Breast epithelium (tissue), 4 donors: ENCODE measurements around the gene ZNF699. TPM values are rescaled to one million over a fixed set of nuclear protein-coding genes. Genes with fewer than 3 reads are reported as not detected.
A peak's percentile ranks its signal among the peaks of the same experiment; 100 is the strongest.
"Not testable (repeated sequence)": the region's sequence is repeated elsewhere in the genome, so short reads cannot be mapped to it uniquely, and the experiment has no call there.

Experiments used
- DNase-seq, 2 donors: peaks; one replicate each; pipeline ENCODE4 v3.0.0-alpha.2; 2019; ENCODE audit warnings: low spot score in 2 of 2
- H3K27ac ChIP-seq, 2 donors: fragments of 200-600 bp; sonication (generic) in 1 of 2; one replicate each; pipeline ENCODE4 v1.5.1; 2016 to 2019; ENCODE audit warnings: mild to moderate bottlenecking in 1 of 2
- H3K27me3 ChIP-seq, 2 donors: fragments of 200-600 bp; sonication (generic) in 1 of 2; one replicate each; pipeline versions ENCODE4 v1.5.1 to v1.6.0; 2017 to 2019; ENCODE audit warnings: control low read depth in 1 of 2, mild to moderate bottlenecking in 1 of 2
- H3K36me3 ChIP-seq: fragments of 200-600 bp; one replicate; pipeline ENCODE4 v1.5.1; 2019
- H3K4me1 ChIP-seq, 2 donors: fragments of 200-600 bp; sonication (generic); one replicate each; pipeline ENCODE4 v1.5.1; 2016 to 2019; ENCODE audit warnings: control low read depth in 1 of 2
- H3K4me3 ChIP-seq, 3 donors: fragments of 200-600 bp; sonication (generic); 1 replicate in 2 of 3; 2 replicates in 1 of 3; pipeline ENCODE4 v1.5.1; 2016 to 2019; ENCODE audit warnings: mild to moderate bottlenecking in 3 of 3, moderate library complexity in 2 of 3
- H3K9me3 ChIP-seq, 2 donors: fragments of 200-600 bp; sonication (generic) in 1 of 2; one replicate each; pipeline ENCODE4 v1.5.1; 2016 to 2019; ENCODE audit warnings: control low read depth in 1 of 2
- POLR2A ChIP-seq: fragments of 450-650 bp; IDR thresholded peaks from one replicate; pipeline ENCODE4 v1.6.1; 2016; ENCODE audit warnings: antibody characterized with exemption, mild to moderate bottlenecking, moderate library complexity
- POLR2AphosphoS5 ChIP-seq, 3 donors: sonication (generic); formaldehyde crosslinking; IDR thresholded peaks; one replicate each; pipeline ENCODE4 v1.6.1; 2017; ENCODE audit warnings: antibody characterized with exemption in 3 of 3
- intact Hi-C: fragments of 100-400 bp; cut with DNase I; formaldehyde crosslinking; loops from one replicate; pipeline ENCODE4 v1.15.1; 2023; ENCODE audit warnings: low total_unique reads
- total RNA-seq, 3 donors: library from RNA; depleted of rRNA; stranded (reverse); fragments of >200 nt; gene quantifications; one replicate each; pipeline ENCODE4 v1.1.0, GENCODE V29; 2016
- TF ChIP-seq, protein P1 (sequence below), 3 donors: fragments of 450-650 bp; IDR thresholded peaks; one replicate each; pipeline ENCODE4 v1.5.1; 2016 to 2017; ENCODE audit warnings: antibody characterized with exemption in 3 of 3, mild to moderate bottlenecking in 3 of 3, moderate library complexity in 3 of 3

ZNF699 gene
- total RNA-seq, 3 donors from 2014 or later: 10.1 to 27.4 (median 16.1) TPM

DNA sequence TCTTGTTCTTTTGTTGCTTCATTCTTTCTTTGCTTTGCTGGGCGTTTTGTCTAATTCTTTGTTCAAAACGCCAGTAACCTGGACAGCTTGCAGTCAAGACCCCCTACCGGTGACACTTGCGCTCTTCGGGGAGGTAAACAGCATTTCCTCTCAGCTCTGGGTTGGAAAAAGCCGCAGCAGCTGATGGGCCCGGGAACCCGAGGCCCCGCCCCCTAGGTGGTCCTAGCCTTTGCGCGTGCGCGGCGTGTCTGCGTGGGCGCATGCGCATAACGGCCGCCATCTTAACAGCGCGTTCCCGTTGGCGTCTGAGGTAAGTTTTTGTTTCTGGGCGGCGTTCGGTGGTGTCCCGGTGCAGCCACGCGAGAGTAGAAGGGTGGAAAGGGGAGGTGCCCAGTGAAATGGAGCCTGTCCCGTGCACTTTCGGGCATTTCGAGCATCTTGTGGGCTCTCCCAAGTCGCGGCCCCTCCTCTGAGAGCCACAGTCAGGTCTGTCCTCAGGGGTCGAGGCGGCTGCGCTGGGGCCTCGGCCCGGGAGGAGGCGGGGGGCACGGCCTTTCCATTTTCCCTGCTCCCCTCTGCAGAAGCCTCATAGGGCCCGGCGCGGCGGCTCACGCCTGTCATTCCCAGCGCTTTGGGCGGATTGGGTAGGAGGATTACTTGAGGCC is 14.4 kb upstream of the ZNF699 start, which contains the start of gene ZNF559:
Gene ZNF559, plus strand, starts transcription at position 261 of the 665 bp plus-strand sequence. CDS start 14,371 bp downstream, outside the sequence.
- H3K27ac ChIP-seq: peak within 1 kb of the TSS; percentile 91 to 94
- no peaks in the 10 kb centered on the region for H3K4me1 ChIP-seq
- H3K9me3 ChIP-seq: peaks cover 17 to 39% of the 10 kb centered on the region in 2 donors
- DNase-seq: peak; percentile 93 to 94
- no peak for TF ChIP-seq POLR2A
- TF ChIP-seq, protein P1, sequence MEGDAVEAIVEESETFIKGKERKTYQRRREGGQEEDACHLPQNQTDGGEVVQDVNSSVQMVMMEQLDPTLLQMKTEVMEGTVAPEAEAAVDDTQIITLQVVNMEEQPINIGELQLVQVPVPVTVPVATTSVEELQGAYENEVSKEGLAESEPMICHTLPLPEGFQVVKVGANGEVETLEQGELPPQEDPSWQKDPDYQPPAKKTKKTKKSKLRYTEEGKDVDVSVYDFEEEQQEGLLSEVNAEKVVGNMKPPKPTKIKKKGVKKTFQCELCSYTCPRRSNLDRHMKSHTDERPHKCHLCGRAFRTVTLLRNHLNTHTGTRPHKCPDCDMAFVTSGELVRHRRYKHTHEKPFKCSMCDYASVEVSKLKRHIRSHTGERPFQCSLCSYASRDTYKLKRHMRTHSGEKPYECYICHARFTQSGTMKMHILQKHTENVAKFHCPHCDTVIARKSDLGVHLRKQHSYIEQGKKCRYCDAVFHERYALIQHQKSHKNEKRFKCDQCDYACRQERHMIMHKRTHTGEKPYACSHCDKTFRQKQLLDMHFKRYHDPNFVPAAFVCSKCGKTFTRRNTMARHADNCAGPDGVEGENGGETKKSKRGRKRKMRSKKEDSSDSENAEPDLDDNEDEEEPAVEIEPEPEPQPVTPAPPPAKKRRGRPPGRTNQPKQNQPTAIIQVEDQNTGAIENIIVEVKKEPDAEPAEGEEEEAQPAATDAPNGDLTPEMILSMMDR (IDR thresholded peaks at IDR 0.05): peak in 2 of 3 donors; percentile 31 to 32
- peak; percentile 28 to 44 (median 29) for TF ChIP-seq POLR2AphosphoS5 (IDR thresholded peaks at IDR 0.05)
- H3K4me3 ChIP-seq: peak within 1 kb of the TSS; percentile 72 to 89 (median 86)
- intact Hi-C loops: no loop called here
- no peaks in the 10 kb centered on the region for H3K27me3 ChIP-seq
- H3K36me3 ChIP-seq: no peaks in the 10 kb centered on the region

DNA sequence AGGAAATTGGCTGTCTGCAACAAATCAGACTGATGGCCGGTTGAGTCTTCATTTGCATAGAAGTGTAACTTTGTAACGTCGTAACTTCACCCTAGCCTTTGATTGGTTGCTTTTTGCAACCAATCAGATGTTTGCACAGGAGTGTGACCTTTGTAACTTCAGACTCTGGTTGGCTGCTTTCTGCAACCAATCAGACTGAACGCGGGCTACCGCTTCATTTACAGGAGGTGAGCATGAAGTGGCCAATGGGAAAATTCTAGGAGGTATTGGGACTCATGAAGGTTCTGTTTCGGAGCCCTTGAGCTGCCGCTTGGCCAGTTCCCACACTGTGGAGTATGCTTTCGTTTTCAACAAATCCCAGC is 13.9 kb upstream of the ZNF699 start:
- Histone ChIP-seq H3K27me3 (no peaks in the 10 kb centered on the region), H3K27ac (peak overlapping the region; percentile 91 to 94), H3K36me3 (no peaks in the 10 kb centered on the region), H3K4me1 (no peaks in the 10 kb centered on the region), H3K9me3 (peaks cover 17 to 34% of the 10 kb centered on the region in 2 donors), H3K4me3 (peak overlapping the region; percentile 72 to 89 (median 86))
- TF ChIP-seq, protein P1 (IDR thresholded peaks at IDR 0.05): no peak
- TF ChIP-seq POLR2A (no peak), POLR2AphosphoS5 (IDR thresholded peaks at IDR 0.05) (no peak)
- intact Hi-C loops: no loop called here
- DNase-seq: peak in 1 of 2 donors; percentile 54

DNA sequence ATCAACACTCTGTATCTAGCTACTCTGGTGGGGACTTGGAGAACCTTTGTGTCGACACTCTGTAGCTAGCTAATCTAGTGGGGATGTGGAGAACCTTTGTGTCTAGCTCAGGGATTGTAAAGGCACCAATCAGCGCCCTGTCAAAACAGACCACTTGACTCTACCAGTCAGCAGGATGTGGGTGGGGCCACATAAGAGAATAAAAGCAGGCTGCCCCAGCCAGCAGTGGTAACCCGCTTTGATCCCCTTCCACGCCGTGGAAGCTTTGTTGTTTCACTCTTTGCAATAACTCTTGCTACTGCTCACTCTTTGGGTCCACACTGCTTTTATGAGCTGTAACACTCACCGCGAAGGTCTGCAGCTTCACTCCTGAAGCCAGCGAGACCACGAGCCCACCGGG is 12.6 kb upstream of the ZNF699 start:
- H3K4me1 ChIP-seq, DNase-seq, H3K36me3 ChIP-seq, intact Hi-C loops, H3K4me3 ChIP-seq, H3K27ac ChIP-seq, H3K27me3 ChIP-seq: not testable (repeated sequence)
- peaks cover 5 to 20% of the 10 kb centered on the region in 2 donors for H3K9me3 ChIP-seq

DNA sequence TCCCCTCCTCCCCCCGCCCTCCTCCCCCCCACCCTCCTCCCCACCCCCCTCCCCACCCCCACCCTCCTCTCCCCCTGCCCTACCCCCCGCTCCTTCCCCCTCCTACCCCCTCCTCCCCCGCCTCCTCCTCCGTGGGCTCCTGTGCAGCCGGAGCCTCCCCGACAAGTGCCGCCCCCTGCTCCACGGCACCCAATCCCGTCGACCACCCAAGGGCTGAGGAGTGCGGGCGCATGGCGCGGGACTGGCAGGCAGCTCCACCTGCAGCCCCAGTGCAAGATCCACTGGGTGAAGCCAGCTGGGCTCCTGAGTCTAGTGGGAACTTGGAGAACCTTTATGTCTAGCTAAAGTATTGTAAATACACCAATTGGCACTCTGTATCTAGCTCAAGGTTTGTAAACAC is 12.1 kb upstream of the ZNF699 start:
- H3K36me3 ChIP-seq, DNase-seq, H3K4me1 ChIP-seq, intact Hi-C loops, H3K27ac ChIP-seq, H3K4me3 ChIP-seq, H3K27me3 ChIP-seq: not testable (repeated sequence)
- peaks cover 4 to 16% of the 10 kb centered on the region in 2 donors for H3K9me3 ChIP-seq

DNA sequence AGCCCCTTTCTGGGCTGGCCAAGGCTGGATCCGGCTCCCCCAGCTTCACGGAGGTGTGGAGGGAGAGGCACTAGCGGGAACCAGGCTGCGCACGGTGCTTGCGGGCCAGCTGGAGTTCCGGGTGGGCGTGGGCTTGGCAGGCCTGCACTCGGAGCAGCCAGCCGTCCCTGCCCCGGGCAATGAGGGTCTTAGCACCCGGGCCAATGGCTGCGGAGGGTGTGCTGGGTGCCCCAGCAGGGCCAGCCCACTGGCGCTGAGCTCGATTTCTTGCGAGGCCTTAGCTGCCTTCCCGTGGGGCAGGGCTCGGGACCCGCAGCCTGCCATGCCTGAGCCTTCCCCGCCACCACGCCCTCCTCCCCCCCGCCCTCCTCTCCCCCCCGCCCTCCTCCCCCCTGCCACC is 11.7 kb upstream of the ZNF699 start:
- no peak for DNase-seq
- Histone ChIP-seq H3K9me3 (peaks cover 4 to 12% of the 10 kb centered on the region in 2 donors), H3K27me3 (no peaks in the 10 kb centered on the region), H3K4me3 (no peak overlapping the region), H3K4me1 (no peaks in the 10 kb centered on the region), H3K36me3 (no peaks in the 10 kb centered on the region), H3K27ac (no peak overlapping the region)
- intact Hi-C loops: no loop called here
- no peak for TF ChIP-seq POLR2AphosphoS5 (IDR thresholded peaks at IDR 0.05)
- TF ChIP-seq POLR2A: no peak
- TF ChIP-seq, protein P1 (IDR thresholded peaks at IDR 0.05): no peak

DNA sequence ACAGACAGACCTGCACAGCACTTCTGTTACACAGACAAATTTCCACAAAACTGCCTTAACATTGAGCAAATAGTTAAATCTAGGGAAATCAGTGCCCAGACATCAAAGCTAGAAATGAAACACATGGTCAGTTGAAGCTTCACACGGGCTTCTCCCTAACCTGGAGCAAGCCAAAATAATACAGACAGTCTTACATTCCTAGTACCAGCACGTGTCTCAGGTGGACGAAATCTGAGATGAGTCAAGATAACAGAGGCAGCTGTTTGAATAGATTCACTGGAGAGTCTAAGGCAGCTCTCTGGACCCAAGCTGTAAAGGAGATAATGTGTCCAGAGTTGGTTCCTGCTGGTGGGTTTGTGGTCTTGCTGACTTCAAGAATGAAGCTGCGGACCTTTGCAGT is 4.1 kb upstream of the ZNF699 start:
- no peak overlapping the region for H3K4me3 ChIP-seq
- intact Hi-C loops: no loop called here
- no peaks in the 10 kb centered on the region for H3K9me3 ChIP-seq
- H3K4me1 ChIP-seq: no peaks in the 10 kb centered on the region
- DNase-seq: no peak
- H3K36me3 ChIP-seq: no peaks in the 10 kb centered on the region
- no peak for TF ChIP-seq POLR2AphosphoS5 (IDR thresholded peaks at IDR 0.05)
- TF ChIP-seq, protein P1 (IDR thresholded peaks at IDR 0.05): no peak
- no peak for TF ChIP-seq POLR2A
- no peaks in the 10 kb centered on the region for H3K27me3 ChIP-seq
- no peak overlapping the region for H3K27ac ChIP-seq
